H1 (cell line): ENCODE measurements around the gene GARNL3. TPM values are rescaled to one million over a fixed set of nuclear protein-coding genes. Genes with fewer than 3 reads are reported as not detected.

Source experiments
- CTCF ChIA-PET: fragments of 300-600 bp; sonication (Branson Sonifier 250); formaldehyde crosslinking; loops from one replicate; lab custom pipeline; 2021; ENCODE audit not compliant: partially characterized antibody; lab: Charles Lee
- POLR2A ChIA-PET: fragments of 300-600 bp; sonication (Branson Sonifier 250); formaldehyde crosslinking; loops from one replicate; lab custom pipeline; 2021; ENCODE audit warnings: inconsistent platforms; ENCODE audit not compliant: partially characterized antibody; lab: Charles Lee
- DNase-seq, 2 experiments: peaks; one replicate each; pipeline versions ENCODE4 v3.0.0 to v3.0.0-alpha.2; 2010 to 2022; ENCODE audit warnings: low spot score in 2 of 2, low read depth in 1 of 2, mixed read lengths in 1 of 2
- FAIRE-seq: peaks from 2 replicates; lab custom pipeline; 2011; peaks lifted over from hg19 to GRCh38; lab: Jason Lieb, UNC
- H2AFZ ChIP-seq: 2 replicates; pipeline ENCODE4 v1.8.1; 2012; ENCODE audit warnings: low read length, inconsistent platforms
- H2AK5ac ChIP-seq: 2 replicates; pipeline ENCODE4 v1.6.1; 2013; ENCODE audit warnings: low read depth, low read length
- H2BK120ac ChIP-seq: replicated peaks from 2 replicates; pipeline ENCODE3; 2013; ENCODE audit warnings: low read depth, low read length, inconsistent platforms
- H2BK12ac ChIP-seq: 2 replicates; pipeline ENCODE4 v1.6.1; 2013; ENCODE audit warnings: low read depth, low read length
- H2BK15ac ChIP-seq: 2 replicates; pipeline ENCODE4 v1.6.1; 2013; ENCODE audit warnings: low read length
- H2BK20ac ChIP-seq: 2 replicates; pipeline ENCODE4 v1.6.1; 2013; ENCODE audit warnings: low read length
- H2BK5ac ChIP-seq: 2 replicates; pipeline ENCODE4 v1.6.1; 2013; ENCODE audit warnings: low read depth, low read length
- H3K14ac ChIP-seq: 2 replicates; pipeline ENCODE4 v1.6.1; 2013; ENCODE audit warnings: inconsistent platforms; ENCODE audit not compliant: insufficient read length
- H3K18ac ChIP-seq: 2 replicates; pipeline ENCODE4 v1.6.1; 2013; ENCODE audit warnings: low read length; ENCODE audit errors: extremely low read depth
- H3K23ac ChIP-seq: 2 replicates; pipeline ENCODE4 v1.6.1; 2013; ENCODE audit warnings: inconsistent platforms; ENCODE audit not compliant: insufficient read length
- H3K23me2 ChIP-seq: 2 replicates; pipeline ENCODE4 v1.6.1; 2013; ENCODE audit warnings: low read depth, low read length
- H3K27ac ChIP-seq: 2 replicates; pipeline ENCODE4 v1.6.1; 2011; ENCODE audit warnings: low read depth, low read length, inconsistent platforms
- H3K27me3 ChIP-seq, 4 experiments: replicated peaks in 1 of 4; 1 replicate in 1 of 4; 2 replicates in 3 of 4; pipeline versions ENCODE4 v1.6.1 to v1.8.1; 2011 to 2013; ENCODE audit warnings: low read length in 3 of 4, mild to moderate bottlenecking in 3 of 4, inconsistent platforms in 2 of 4, mixed read lengths in 2 of 4, moderate library complexity in 1 of 4; ENCODE audit not compliant: control insufficient read depth in 3 of 4, insufficient read depth in 3 of 4; ENCODE audit errors: extremely low read depth in 1 of 4
- H3K36me3 ChIP-seq, 4 experiments: 2 replicates each; pipeline versions ENCODE4 v1.6.1 to v1.8.1; 2011 to 2013; ENCODE audit warnings: mild to moderate bottlenecking in 4 of 4, low read length in 3 of 4, moderate library complexity in 2 of 4, control low read depth in 1 of 4, inconsistent platforms in 1 of 4; ENCODE audit not compliant: insufficient read depth in 4 of 4, control insufficient read depth in 2 of 4
- H3K4ac ChIP-seq: replicated peaks from 2 replicates; pipeline ENCODE3; 2013; ENCODE audit warnings: low read length, low read depth, mixed read lengths, inconsistent platforms; ENCODE audit not compliant: insufficient read length
- H3K4me1 ChIP-seq, 4 experiments: replicated peaks in 1 of 4; 1 replicate in 1 of 4; 2 replicates in 3 of 4; pipeline versions ENCODE4 v1.6.1 to v1.8.1; 2011 to 2013; ENCODE audit warnings: low read length in 3 of 4, inconsistent platforms in 2 of 4, mixed read lengths in 1 of 4; ENCODE audit not compliant: insufficient read depth in 4 of 4, control insufficient read depth in 3 of 4
- H3K4me2 ChIP-seq, 2 experiments: 2 replicates each; pipeline versions ENCODE4 v1.6.1 to v1.8.1; 2011 to 2013; ENCODE audit warnings: low read depth in 2 of 2, low read length in 2 of 2, control low read depth in 1 of 2, inconsistent platforms in 1 of 2, mild to moderate bottlenecking in 1 of 2; ENCODE audit not compliant: insufficient read depth in 1 of 2
- H3K4me3 ChIP-seq, 4 experiments: fragments of 200-600, 300-600 bp in 1 of 4; sonication (generic), shearing (Covaris generic), sonication (Bioruptor Twin) in 1 of 4; 2 replicates each; pipeline versions ENCODE4 v1.5.1 to v1.8.1; 2011 to 2016; ENCODE audit warnings: low read length in 4 of 4, low read depth in 3 of 4, control low read depth in 2 of 4, inconsistent platforms in 2 of 4, mild to moderate bottlenecking in 2 of 4, mixed read lengths in 1 of 4, moderate library complexity in 1 of 4; ENCODE audit not compliant: insufficient read depth in 2 of 4; ENCODE audit errors: extremely low read depth in 1 of 4
- H3K56ac ChIP-seq: replicated peaks from 2 replicates; pipeline ENCODE3; 2013; ENCODE audit warnings: low read depth, mild to moderate bottlenecking, mixed read lengths, low read length, inconsistent platforms; ENCODE audit not compliant: insufficient read length
- H3K79me1 ChIP-seq: 2 replicates; pipeline ENCODE4 v1.6.1; 2013; ENCODE audit warnings: low read depth, low read length, control low read depth
- H3K79me2 ChIP-seq, 2 experiments: 2 replicates each; pipeline versions ENCODE4 v1.6.1 to v1.8.1; 2012 to 2013; ENCODE audit warnings: low read length in 2 of 2, mild to moderate bottlenecking in 2 of 2, inconsistent platforms in 1 of 2; ENCODE audit not compliant: insufficient read depth in 2 of 2, control insufficient read depth in 1 of 2
- H3K9ac ChIP-seq, 4 experiments: replicated peaks in 1 of 4; 1 replicate in 1 of 4; 2 replicates in 3 of 4; pipeline versions ENCODE4 v1.6.1 to v1.8.1; 2011 to 2013; ENCODE audit warnings: low read depth in 3 of 4, low read length in 3 of 4, control low read depth in 2 of 4, mild to moderate bottlenecking in 2 of 4, moderate library complexity in 2 of 4, inconsistent platforms in 1 of 4; ENCODE audit errors: extremely low read depth in 1 of 4
- H3K9me3 ChIP-seq, 2 experiments: 2 replicates each; pipeline versions ENCODE4 v1.6.1 to v1.8.1; 2012 to 2013; ENCODE audit warnings: mild to moderate bottlenecking in 2 of 2, moderate library complexity in 2 of 2, control low read depth in 1 of 2, inconsistent platforms in 1 of 2, low read depth in 1 of 2, low read length in 1 of 2, mixed read lengths in 1 of 2; ENCODE audit not compliant: insufficient read depth in 2 of 2
- H4K20me1 ChIP-seq, 2 experiments: replicated peaks in 1 of 2; 2 replicates each; pipeline versions ENCODE3 to v1.8.1; 2011 to 2013; ENCODE audit warnings: inconsistent platforms in 2 of 2, low read length in 2 of 2, mild to moderate bottlenecking in 1 of 2; ENCODE audit not compliant: insufficient read depth in 2 of 2, control insufficient read depth in 1 of 2
- H4K5ac ChIP-seq: 2 replicates; pipeline ENCODE4 v1.6.1; 2013; ENCODE audit warnings: low read length, low read depth, mixed read lengths, inconsistent platforms; ENCODE audit not compliant: insufficient read length
- H4K8ac ChIP-seq: 2 replicates; pipeline ENCODE4 v1.8.0; 2013; ENCODE audit warnings: mild to moderate bottlenecking, moderate library complexity, low read length, inconsistent platforms; ENCODE audit not compliant: insufficient read depth; ENCODE audit errors: extremely low read depth
- H4K91ac ChIP-seq: replicated peaks from 2 replicates; pipeline ENCODE3; 2013; ENCODE audit warnings: low read length, mixed read lengths, inconsistent platforms; ENCODE audit not compliant: insufficient read length
- RAD21 ChIP-seq, 2 experiments: IDR thresholded peaks in 1 of 2; conservative IDR thresholded peaks in 1 of 2; 2 replicates each; pipeline ENCODE4 v1.6.1; 2011; ENCODE audit warnings: low read depth in 2 of 2, low read length in 2 of 2, improper control_type of control experiment in 1 of 2, inconsistent platforms in 1 of 2, mild to moderate bottlenecking in 1 of 2, moderate library complexity in 1 of 2
- RFX5 ChIP-seq: IDR thresholded peaks from 2 replicates; pipeline ENCODE4 v1.6.1; 2011; ENCODE audit warnings: low read depth, low read length, improper control_type of control experiment, borderline replicate concordance
- YY1 ChIP-seq: IDR thresholded peaks from 2 replicates; pipeline ENCODE4 v1.6.1; 2011; ENCODE audit warnings: low read depth, mild to moderate bottlenecking, low read length
- WGBS, 2 experiments: shearing (Covaris generic) in 1 of 2; methylation state at CpG; one replicate each; pipeline versions ENCODE4 v1.1.6 to v1.1.7; 2013 to 2015; ENCODE audit warnings: low lambda C conversion rate in 2 of 2, mixed read lengths in 2 of 2, inconsistent platforms in 1 of 2, low coverage in 1 of 2, missing lambda C conversion rate in 1 of 2; ENCODE audit not compliant: insufficient replicate concordance in 2 of 2, insufficient coverage in 1 of 2, insufficient read length in 1 of 2; ENCODE audit errors: extremely low coverage in 1 of 2, missing lambda C conversion rate in 1 of 2; 5-methylcytosine and 5-hydroxymethylcytosine counted together
- polyA plus RNA-seq, 7 experiments: library from polyadenylated mRNA; depleted of rRNA in 3 of 7; stranded (reverse) in 5 of 7; unstranded in 2 of 7; fragments of >200 nt in 5 of 7; fragments of 200-250 nt in 2 of 7; gene quantifications; 1 replicate in 5 of 7; 2 replicates in 1 of 7; 4 replicates in 1 of 7; pipeline versions ENCODE4 v1.2.1 to v1.2.3, GENCODE V29; 2011 to 2013; ENCODE audit warnings: missing spikeins in 2 of 7, mixed read lengths in 2 of 7
- total RNA-seq: library from RNA; stranded (reverse); fragmentation: NEBNext Ultra II Directional; extraction: Animal tissue kit (Norgen Biotek cat#: 25700); gene quantifications from 2 replicates; pipeline ENCODE4 v1.2.1, GENCODE V29; 2021

GARNL3 gene
- total and polyA plus RNA-seq, 2 of the 8 experiments (the other 6 are each of a cell fraction or from before 2014, with no cell fraction given): 6.5 to 18.3 TPM

DNA sequence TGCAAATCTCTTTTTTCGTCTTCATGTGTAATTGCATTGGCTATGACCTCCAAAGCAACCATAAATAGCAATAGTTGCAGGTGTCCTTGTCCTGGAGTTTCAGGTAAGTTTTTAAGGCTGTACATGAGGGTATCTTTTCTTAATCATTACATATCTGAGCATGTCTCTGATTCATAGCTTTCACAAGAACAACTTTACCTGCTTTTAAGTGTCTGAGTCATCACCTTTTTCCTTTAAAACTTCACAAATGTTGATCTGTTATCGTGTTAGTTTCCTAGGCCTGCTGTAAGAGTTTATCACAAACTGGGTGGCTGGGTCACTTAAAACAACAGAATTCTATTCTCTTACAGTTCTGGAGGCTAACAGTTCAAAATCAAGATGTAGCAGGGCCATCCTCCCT lies 13.8 kb downstream of the GARNL3 start:
- Histone ChIP-seq H4K8ac (no peak overlapping the region), H3K23me2 (no peaks in the 10 kb centered on the region), H3K27me3 (no peaks in the 10 kb centered on the region), H3K9ac (no peak overlapping the region), H4K5ac (no peak overlapping the region), H3K4me1 (peaks cover 0 to 4% (median 0%) of the 10 kb centered on the region in 4 experiments; a peak in 1 of 7 replicates), H3K79me1 (no peaks in the 10 kb centered on the region), H3K14ac (no peak overlapping the region), H3K79me2 (no peaks in the 10 kb centered on the region), H3K23ac (no peak overlapping the region), H4K91ac (no peak overlapping the region), H3K4me3 (no peak overlapping the region), H2AFZ (no peak overlapping the region), H3K18ac (no peak overlapping the region), H2BK20ac (no peak overlapping the region), H3K56ac (no peak overlapping the region), H3K4ac (no peak overlapping the region), H3K27ac (no peak overlapping the region), H2BK120ac (no peak overlapping the region), H3K4me2 (no peak overlapping the region), H4K20me1 (no peaks in the 10 kb centered on the region), H2BK12ac (no peak overlapping the region), H2AK5ac (no peak overlapping the region), H2BK5ac (no peak overlapping the region), H2BK15ac (no peak overlapping the region), H3K36me3 (no peaks in the 10 kb centered on the region; a peak in 1 of 8 replicates), H3K9me3 (no peaks in the 10 kb centered on the region)
- WGBS, 2 experiments: 76% methylated on average over 2 of the region's 2 CpGs; no CpG with 5 or more reads in 1 of the 2 experiments
- FAIRE-seq: no peak
- ChIA-PET POLR2A (no interaction called here), CTCF (interaction anchor here (1.1 kb wide), 1 partner anchor 12 kb away, joined by 3 read pairs; no protein-coding TSS in a partner anchor)
- TF ChIP-seq RFX5 (no peak), RAD21 (IDR thresholded peaks at IDR 0.05 in 1 of 2, conservative IDR thresholded peaks at IDR 0.05 in 1 of 2; ENCODE audit: low read depth in 2 of 2, low read length in 2 of 2) (no peak), YY1 (no peak)
- DNase-seq: no peak
